Measurements from ENCODE around the gene ZBTB24. TPM values are rescaled to one million over a fixed set of nuclear protein-coding genes. Genes with fewer than 3 reads are reported as not detected.

ZBTB24 gene
- total and polyA plus RNA-seq, 2 donors from 2014 or later = 3.1 to 12.0 TPM

DNA sequence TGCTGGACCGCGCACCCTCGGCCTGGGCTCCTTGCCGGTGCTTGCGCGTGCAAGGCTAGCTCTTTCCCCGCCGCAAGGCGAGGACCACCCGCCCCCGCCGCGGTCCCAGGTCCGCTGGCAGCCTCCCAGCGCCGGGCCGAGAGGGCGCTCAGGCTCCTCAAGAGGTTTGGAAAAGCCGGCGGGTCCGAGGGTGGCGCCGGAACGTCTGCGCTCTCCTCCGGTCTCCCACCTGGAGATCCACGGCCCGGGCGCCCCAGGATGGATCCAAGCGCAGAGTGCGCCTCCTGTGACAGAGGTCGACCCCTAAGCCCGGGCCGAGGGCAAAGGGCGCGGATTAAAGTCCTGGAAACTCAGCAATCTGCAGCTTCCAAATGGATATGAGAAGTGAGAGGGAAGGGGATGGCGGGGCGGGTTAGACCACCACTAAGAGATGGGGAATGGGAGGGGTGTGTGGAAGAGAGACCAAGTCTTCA, 26.9 kb downstream of the ZBTB24 start:
- H3K27ac ChIP-seq (ENCODE audit: low read depth in 2 of 2, low read length in 2 of 2) = peak overlapping the region; percentile 38 to 51
- peak overlapping the region; percentile 38 to 67 (median 45) for H3K4me3 ChIP-seq (ENCODE audit: low read length in 3 of 3)
- peak overlapping the region in 2 of 3 donors; percentile 24 to 67 for H3K9ac ChIP-seq (ENCODE audit: low read length in 3 of 3)
- peaks cover 0 to 15% (median 11%) of the 10 kb centered on the region in 3 donors for H3K4me1 ChIP-seq (ENCODE audit: control insufficient read depth in 2 of 3, insufficient read depth in 2 of 3, low read depth in 1 of 3, low read length in 3 of 3)
- H3K9me3 ChIP-seq (ENCODE audit: control insufficient read depth in 2 of 3, insufficient read depth in 1 of 3, low read length in 3 of 3) = no peaks in the 10 kb centered on the region
- DNase-seq = peak in 1 of 5 donors; percentile 87
- H3K36me3 ChIP-seq (ENCODE audit: control insufficient read depth in 2 of 3, insufficient read depth in 3 of 3, low read length in 3 of 3) = peaks cover 0 to 3% (median 0%) of the 10 kb centered on the region in 3 donors
- H3K27me3 ChIP-seq (ENCODE audit: control insufficient read depth, insufficient read depth, low read length) = no peaks in the 10 kb centered on the region
- intact Hi-C loops (cut with DNase I) = no loop called here
- TF ChIP-seq, protein P1, sequence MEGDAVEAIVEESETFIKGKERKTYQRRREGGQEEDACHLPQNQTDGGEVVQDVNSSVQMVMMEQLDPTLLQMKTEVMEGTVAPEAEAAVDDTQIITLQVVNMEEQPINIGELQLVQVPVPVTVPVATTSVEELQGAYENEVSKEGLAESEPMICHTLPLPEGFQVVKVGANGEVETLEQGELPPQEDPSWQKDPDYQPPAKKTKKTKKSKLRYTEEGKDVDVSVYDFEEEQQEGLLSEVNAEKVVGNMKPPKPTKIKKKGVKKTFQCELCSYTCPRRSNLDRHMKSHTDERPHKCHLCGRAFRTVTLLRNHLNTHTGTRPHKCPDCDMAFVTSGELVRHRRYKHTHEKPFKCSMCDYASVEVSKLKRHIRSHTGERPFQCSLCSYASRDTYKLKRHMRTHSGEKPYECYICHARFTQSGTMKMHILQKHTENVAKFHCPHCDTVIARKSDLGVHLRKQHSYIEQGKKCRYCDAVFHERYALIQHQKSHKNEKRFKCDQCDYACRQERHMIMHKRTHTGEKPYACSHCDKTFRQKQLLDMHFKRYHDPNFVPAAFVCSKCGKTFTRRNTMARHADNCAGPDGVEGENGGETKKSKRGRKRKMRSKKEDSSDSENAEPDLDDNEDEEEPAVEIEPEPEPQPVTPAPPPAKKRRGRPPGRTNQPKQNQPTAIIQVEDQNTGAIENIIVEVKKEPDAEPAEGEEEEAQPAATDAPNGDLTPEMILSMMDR (IDR thresholded peaks at IDR 0.05; ENCODE audit: borderline replicate concordance, extremely low read depth, insufficient read depth) = no peak
- FAIRE-seq = no peak

DNA sequence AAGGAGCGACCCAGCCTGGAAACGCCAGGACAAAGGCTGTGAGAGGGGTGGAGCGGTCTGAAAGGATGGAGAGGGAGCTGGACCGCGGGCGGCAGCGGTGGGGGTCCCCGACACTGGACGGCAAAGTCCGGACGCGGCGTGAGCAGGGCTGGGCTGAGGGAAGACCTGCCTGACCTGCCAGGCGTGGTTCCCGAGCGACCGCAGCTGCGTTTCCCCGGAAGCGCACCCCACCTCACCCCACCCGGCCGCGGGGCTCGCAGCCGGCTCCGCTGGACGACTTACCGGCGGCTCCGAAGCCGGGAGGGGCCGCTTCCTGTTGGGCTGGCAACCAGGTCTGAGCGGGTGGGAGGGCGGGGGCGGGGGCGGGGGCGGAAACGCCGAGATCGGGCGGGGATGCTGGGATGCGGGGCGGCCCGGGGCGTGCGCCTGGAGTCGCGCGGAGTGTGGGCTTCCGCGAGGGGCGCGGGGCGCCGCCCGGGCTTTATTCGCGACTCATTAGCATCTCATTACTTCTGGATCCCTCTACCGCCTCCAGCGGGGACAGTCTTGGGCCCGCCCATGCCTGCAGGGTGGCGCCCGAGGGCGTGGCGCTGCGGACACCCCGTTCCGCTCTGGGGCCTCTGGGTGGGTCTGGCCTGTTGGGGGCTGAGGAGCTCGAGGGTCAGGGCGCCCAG, 27.4 kb downstream of the ZBTB24 start, which contains the start of gene MICAL1:
Gene MICAL1, minus strand, starts transcription at position 336 of the 674 bp plus-strand sequence. CDS start 1,576 bp downstream, outside the sequence.
- Histone ChIP-seq H3K9ac (ENCODE audit: low read length in 3 of 3) (peak within 1 kb of the TSS; percentile 51 to 69 (median 57)), H3K4me3 (ENCODE audit: low read length in 3 of 3) (peak within 1 kb of the TSS; percentile 73 to 79 (median 76)), H3K9me3 (ENCODE audit: control insufficient read depth in 2 of 3, insufficient read depth in 1 of 3, low read length in 3 of 3) (no peaks in the 10 kb centered on the region), H3K27me3 (ENCODE audit: control insufficient read depth, insufficient read depth, low read length) (no peaks in the 10 kb centered on the region), H3K36me3 (ENCODE audit: control insufficient read depth in 2 of 3, insufficient read depth in 3 of 3, low read length in 3 of 3) (peaks cover 0 to 3% (median 2%) of the 10 kb centered on the region in 3 donors), H3K27ac (ENCODE audit: low read depth in 2 of 2, low read length in 2 of 2) (peak within 1 kb of the TSS; percentile 57 to 72), H3K4me1 (ENCODE audit: control insufficient read depth in 2 of 3, insufficient read depth in 2 of 3, low read depth in 1 of 3, low read length in 3 of 3) (peaks cover 0 to 15% (median 11%) of the 10 kb centered on the region in 3 donors)
- FAIRE-seq (no peak), DNase-seq (peak; percentile 56 to 91 (median 82))
- TF ChIP-seq, protein P1 (IDR thresholded peaks at IDR 0.05; ENCODE audit: borderline replicate concordance, extremely low read depth, insufficient read depth) = no peak
- intact Hi-C loops (cut with DNase I) = no loop called here

DNA sequence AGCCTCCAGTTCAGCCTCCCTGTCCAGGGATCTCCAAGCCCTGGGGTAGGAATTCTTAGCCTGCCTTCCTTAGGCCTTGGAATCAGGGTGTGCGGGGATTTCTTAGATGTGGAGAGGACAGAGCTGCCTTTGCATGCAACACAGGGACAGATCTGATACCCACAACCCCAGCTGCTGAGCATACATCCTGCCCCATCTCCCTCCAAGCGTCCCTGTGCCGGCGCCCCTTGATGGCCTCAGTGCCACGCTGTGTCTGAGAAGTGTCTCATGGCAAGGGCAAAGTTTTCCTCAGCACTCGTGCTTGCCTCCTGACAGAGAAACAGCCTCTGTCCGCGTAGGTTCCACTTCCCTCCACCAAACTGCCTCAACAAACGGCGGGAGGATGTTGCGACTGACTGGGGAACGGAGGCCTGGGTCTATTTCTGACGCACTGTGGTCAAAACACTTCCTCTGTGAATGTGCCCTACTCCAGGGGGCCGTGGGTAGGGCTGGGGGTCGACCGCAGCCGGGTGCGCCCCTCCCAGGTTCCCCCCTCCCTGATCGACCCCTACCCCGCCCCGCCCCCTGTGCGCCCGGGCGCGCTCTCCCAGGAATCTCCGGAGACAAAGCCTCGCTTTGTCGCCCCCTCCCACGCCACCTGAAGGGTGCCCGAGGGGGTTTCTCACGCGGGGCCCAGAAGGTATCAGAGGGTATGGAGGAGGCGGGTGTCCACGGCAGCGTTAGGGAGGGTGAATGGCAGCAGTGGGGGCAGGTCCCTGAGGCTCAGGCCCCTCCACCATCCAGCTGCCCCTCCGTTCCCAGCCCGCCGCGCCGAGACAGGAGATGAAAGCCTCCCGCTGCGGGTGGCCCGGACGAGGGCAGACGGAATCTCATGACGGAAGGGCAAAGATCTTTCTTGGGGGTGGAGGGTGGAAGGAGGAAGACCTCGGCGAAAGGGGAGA, 28.3 kb downstream of the ZBTB24 start:
- H3K9ac ChIP-seq (ENCODE audit: low read length in 3 of 3) = peak overlapping the region; percentile 51 to 69 (median 57)
- H3K4me3 ChIP-seq (ENCODE audit: low read length in 3 of 3) = peak overlapping the region; percentile 73 to 79 (median 76)
- FAIRE-seq (no peak), DNase-seq (peak in 4 of 5 donors; percentile 33 to 84 (median 64))
- no peaks in the 10 kb centered on the region for H3K9me3 ChIP-seq (ENCODE audit: control insufficient read depth in 2 of 3, insufficient read depth in 1 of 3, low read length in 3 of 3)
- TF ChIP-seq, protein P1 (IDR thresholded peaks at IDR 0.05; ENCODE audit: borderline replicate concordance, extremely low read depth, insufficient read depth) = no peak
- intact Hi-C loops (cut with DNase I) = no loop called here
- peak overlapping the region; percentile 32 to 72 for H3K27ac ChIP-seq (ENCODE audit: low read depth in 2 of 2, low read length in 2 of 2)
- H3K4me1 ChIP-seq (ENCODE audit: control insufficient read depth in 2 of 3, insufficient read depth in 2 of 3, low read depth in 1 of 3, low read length in 3 of 3) = peaks cover 0 to 15% (median 11%) of the 10 kb centered on the region in 3 donors
- H3K27me3 ChIP-seq (ENCODE audit: control insufficient read depth, insufficient read depth, low read length) = no peaks in the 10 kb centered on the region
- peaks cover 0 to 3% (median 2%) of the 10 kb centered on the region in 3 donors for H3K36me3 ChIP-seq (ENCODE audit: control insufficient read depth in 2 of 3, insufficient read depth in 3 of 3, low read length in 3 of 3)
